Measurements from ENCODE around the gene AGMO. TPM values are rescaled to one million over a fixed set of nuclear protein-coding genes. Genes with fewer than 3 reads are reported as not detected.

AGMO gene
- total RNA-seq, 1 experiment from 2014 or later: not detected

GRCh38 chr7:15471669-15471950 is 90.2 kb downstream of the AGMO start:
- Histone ChIP-seq H3K36me3 (ENCODE audit: control insufficient read depth in 1 of 2, insufficient read depth in 2 of 2, low read length in 2 of 2) (no peaks in the 10 kb centered on the region), H3K9me3 (ENCODE audit: control insufficient read depth in 1 of 2, insufficient read depth in 1 of 2, low read depth in 1 of 2, low read length in 2 of 2) (no peaks in the 10 kb centered on the region), H3K4me3 (replicated peaks in 1 of 2; ENCODE audit: low read depth in 1 of 2, low read length in 2 of 2) (no peak overlapping the region), H2AFZ (ENCODE audit: low read depth, low read length, poor library complexity, severe bottlenecking) (no peak overlapping the region), H3K27ac (ENCODE audit: low read depth, low read length) (no peak overlapping the region), H4K20me1 (ENCODE audit: insufficient read depth) (no peaks in the 10 kb centered on the region), H3K9ac (ENCODE audit: low read length) (no peak overlapping the region), H3K4me2 (ENCODE audit: low read length) (no peak overlapping the region), H3K79me2 (ENCODE audit: insufficient read depth, low read length) (no peaks in the 10 kb centered on the region), H3K9me2 (ENCODE audit: insufficient read depth) (no peaks in the 10 kb centered on the region), H3K27me3 (ENCODE audit: insufficient read depth, low read length) (no peaks in the 10 kb centered on the region), H3K4me1 (ENCODE audit: control insufficient read depth in 1 of 2, insufficient read depth in 2 of 2, low read length in 2 of 2) (no peaks in the 10 kb centered on the region)
- ATAC-seq (no peak), DNase-seq (ENCODE audit: low read depth, low spot score) (no peak)
- intact Hi-C loops (cut with micrococcal nuclease): no loop called here
- ChIA-PET POLR2A (no interaction called here), RAD21 (ENCODE audit: low non-redundant PET in 1 of 2, low total read pairs in 2 of 2, uncharacterized antibody in 2 of 2, unreplicated experiment in 2 of 2) (no interaction called here), CTCF (no interaction called here)
- no peak for TF ChIP-seq EZH2 (IDR thresholded peaks at IDR 0.05)
- TF ChIP-seq POLR2AphosphoS5 (IDR thresholded peaks at IDR 0.05; ENCODE audit: low read depth, low read length): no peak
- TF ChIP-seq ZFX (IDR thresholded peaks at IDR 0.05): no peak
- TF ChIP-seq, protein P1, sequence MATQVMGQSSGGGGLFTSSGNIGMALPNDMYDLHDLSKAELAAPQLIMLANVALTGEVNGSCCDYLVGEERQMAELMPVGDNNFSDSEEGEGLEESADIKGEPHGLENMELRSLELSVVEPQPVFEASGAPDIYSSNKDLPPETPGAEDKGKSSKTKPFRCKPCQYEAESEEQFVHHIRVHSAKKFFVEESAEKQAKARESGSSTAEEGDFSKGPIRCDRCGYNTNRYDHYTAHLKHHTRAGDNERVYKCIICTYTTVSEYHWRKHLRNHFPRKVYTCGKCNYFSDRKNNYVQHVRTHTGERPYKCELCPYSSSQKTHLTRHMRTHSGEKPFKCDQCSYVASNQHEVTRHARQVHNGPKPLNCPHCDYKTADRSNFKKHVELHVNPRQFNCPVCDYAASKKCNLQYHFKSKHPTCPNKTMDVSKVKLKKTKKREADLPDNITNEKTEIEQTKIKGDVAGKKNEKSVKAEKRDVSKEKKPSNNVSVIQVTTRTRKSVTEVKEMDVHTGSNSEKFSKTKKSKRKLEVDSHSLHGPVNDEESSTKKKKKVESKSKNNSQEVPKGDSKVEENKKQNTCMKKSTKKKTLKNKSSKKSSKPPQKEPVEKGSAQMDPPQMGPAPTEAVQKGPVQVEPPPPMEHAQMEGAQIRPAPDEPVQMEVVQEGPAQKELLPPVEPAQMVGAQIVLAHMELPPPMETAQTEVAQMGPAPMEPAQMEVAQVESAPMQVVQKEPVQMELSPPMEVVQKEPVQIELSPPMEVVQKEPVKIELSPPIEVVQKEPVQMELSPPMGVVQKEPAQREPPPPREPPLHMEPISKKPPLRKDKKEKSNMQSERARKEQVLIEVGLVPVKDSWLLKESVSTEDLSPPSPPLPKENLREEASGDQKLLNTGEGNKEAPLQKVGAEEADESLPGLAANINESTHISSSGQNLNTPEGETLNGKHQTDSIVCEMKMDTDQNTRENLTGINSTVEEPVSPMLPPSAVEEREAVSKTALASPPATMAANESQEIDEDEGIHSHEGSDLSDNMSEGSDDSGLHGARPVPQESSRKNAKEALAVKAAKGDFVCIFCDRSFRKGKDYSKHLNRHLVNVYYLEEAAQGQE (IDR thresholded peaks at IDR 0.05; ENCODE audit: low read depth): no peak
- TF ChIP-seq, protein P2, sequence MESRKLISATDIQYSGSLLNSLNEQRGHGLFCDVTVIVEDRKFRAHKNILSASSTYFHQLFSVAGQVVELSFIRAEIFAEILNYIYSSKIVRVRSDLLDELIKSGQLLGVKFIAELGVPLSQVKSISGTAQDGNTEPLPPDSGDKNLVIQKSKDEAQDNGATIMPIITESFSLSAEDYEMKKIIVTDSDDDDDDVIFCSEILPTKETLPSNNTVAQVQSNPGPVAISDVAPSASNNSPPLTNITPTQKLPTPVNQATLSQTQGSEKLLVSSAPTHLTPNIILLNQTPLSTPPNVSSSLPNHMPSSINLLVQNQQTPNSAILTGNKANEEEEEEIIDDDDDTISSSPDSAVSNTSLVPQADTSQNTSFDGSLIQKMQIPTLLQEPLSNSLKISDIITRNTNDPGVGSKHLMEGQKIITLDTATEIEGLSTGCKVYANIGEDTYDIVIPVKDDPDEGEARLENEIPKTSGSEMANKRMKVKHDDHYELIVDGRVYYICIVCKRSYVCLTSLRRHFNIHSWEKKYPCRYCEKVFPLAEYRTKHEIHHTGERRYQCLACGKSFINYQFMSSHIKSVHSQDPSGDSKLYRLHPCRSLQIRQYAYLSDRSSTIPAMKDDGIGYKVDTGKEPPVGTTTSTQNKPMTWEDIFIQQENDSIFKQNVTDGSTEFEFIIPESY (IDR thresholded peaks at IDR 0.05; ENCODE audit: extremely low read depth, insufficient replicate concordance, low read length): no peak
- TF ChIP-seq RAD21 (IDR thresholded peaks at IDR 0.05; ENCODE audit: low read depth): no peak
- no peak for TF ChIP-seq FOSL1 (IDR thresholded peaks at IDR 0.05; ENCODE audit: low read depth)
- no peak for TF ChIP-seq POLR2A (IDR thresholded peaks at IDR 0.05; ENCODE audit: borderline replicate concordance, extremely low read depth, insufficient read depth, insufficient read length)
- no peak for TF ChIP-seq SP1 (IDR thresholded peaks at IDR 0.05; ENCODE audit: low read depth)
- TF ChIP-seq CBX3 (IDR thresholded peaks at IDR 0.05; ENCODE audit: low read depth): no peak
- no peak for TF ChIP-seq ELF1 (IDR thresholded peaks at IDR 0.05; ENCODE audit: borderline replicate concordance, low read depth)
- BruUV-seq (replicated peaks): no TSS peak
